Central memory CD4-positive, alpha-beta T cell (primary cell): ENCODE data around the gene MIGA2.

Experiments
- DNase-seq: peaks from one replicate; pipeline ENCODE4 v3.0.0; 2022

The MIGA2 gene

GRCh38 chr9:129074106-129074505 lies 37.7 kb downstream of the MIGA2 start:
- DNase-seq: no peak

- DNase-seq: no peak
Observed at GRCh38 chr9:129075996-129076639, 39.7 kb downstream of the MIGA2 start.

GRCh38 chr9:129076640-129077037 lies 40.2 kb downstream of the MIGA2 start:
- no peak for DNase-seq

GRCh38 chr9:129077236-129077635 lies 40.8 kb downstream of the MIGA2 start:
- no peak for DNase-seq

- DNase-seq: no peak
Observed at GRCh38 chr9:129078691-129079503, 42.5 kb downstream of the MIGA2 start.

- no peak for DNase-seq
Observed at GRCh38 chr9:129079829-129080228, 43.4 kb downstream of the MIGA2 start.

- DNase-seq: no peak
Observed at GRCh38 chr9:129080298-129080600, 43.8 kb downstream of the MIGA2 start.

GRCh38 chr9:129080601-129081387 lies 44.4 kb downstream of the MIGA2 start, which contains the start of gene DOLPP1:
Gene DOLPP1 (plus strand): TSS chr9:129081111. CDS start chr9:129081132, 21 bp downstream.
- peak; percentile 99 for DNase-seq

GRCh38 chr9:129081388-129081904 lies 45.0 kb downstream of the MIGA2 start:
- no peak for DNase-seq

- no peak for DNase-seq
Observed at GRCh38 chr9:129084087-129084486, 47.7 kb downstream of the MIGA2 start.

- no peak for DNase-seq
Observed at GRCh38 chr9:129089246-129089645, 52.8 kb downstream of the MIGA2 start.

- no peak for DNase-seq
Observed at GRCh38 chr9:129093602-129094386, 57.4 kb downstream of the MIGA2 start.

- DNase-seq: no peak
Observed at GRCh38 chr9:129094387-129095169, 58.2 kb downstream of the MIGA2 start.

GRCh38 chr9:129095170-129095667 lies 58.8 kb downstream of the MIGA2 start:
- DNase-seq: no peak

- no peak for DNase-seq
Observed at GRCh38 chr9:129095908-129096307, 59.5 kb downstream of the MIGA2 start.

- DNase-seq: no peak
Observed at GRCh38 chr9:129097671-129098306, 61.4 kb downstream of the MIGA2 start.

GRCh38 chr9:129098328-129098727 lies 61.9 kb downstream of the MIGA2 start:
- no peak for DNase-seq

- DNase-seq: no peak
Observed at GRCh38 chr9:129100383-129101169, 64.2 kb downstream of the MIGA2 start.

- no peak for DNase-seq
Observed at GRCh38 chr9:129101279-129101678, 64.9 kb downstream of the MIGA2 start.

GRCh38 chr9:129102095-129102525 lies 65.7 kb downstream of the MIGA2 start:
- no peak for DNase-seq
